ACHN (cell line): ENCODE measurements around the gene ACSM6.
A peak's percentile ranks its signal among the peaks of the same experiment; 100 is the strongest.
"Not testable (repeated sequence)": the region's sequence is repeated elsewhere in the genome, so short reads cannot be mapped to it uniquely, and the experiment has no call there.

Experiments
- DNase-seq: peaks from one replicate; pipeline ENCODE4 v3.0.0-alpha.2; 2015
- in situ Hi-C: cut with HindIII; loops from 2 replicates; pipeline ENCODE4 v1.10.0; 2017; ENCODE audit warnings: low sequenced_read_pairs, low pct_ligation_motif_present, low pct_unique_long_range_greater_than_20kb

ACSM6 gene

DNA sequence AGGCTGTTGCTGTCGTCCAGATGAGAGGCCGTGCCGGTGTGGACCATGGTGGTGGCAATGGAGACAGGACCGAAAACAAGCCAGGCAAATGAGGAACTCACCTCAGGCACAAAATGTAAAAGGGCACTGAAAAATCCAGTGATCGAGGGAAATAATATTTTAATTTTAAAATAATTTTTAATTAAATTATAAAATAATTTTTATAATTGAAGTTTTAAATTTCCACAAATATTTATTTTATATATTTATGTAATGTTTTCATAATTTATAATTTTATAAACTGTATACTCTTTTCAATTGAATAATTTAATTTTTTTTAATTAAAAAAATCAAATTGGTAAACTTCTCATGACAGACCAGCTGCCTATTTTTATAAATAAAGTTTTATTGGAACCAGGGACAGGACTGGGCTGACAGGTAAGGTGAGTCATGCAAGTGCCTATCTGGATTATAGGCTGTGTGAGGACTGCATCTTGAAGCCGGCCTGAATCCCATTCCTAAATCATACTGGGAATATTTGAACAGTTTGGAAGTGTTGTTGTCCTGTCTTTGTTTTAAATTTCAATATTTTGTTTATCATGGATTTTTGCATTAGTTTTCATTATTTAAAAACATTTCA, 15.6 kb downstream of the ACSM6 start:
- in situ Hi-C loops: no loop called here
- DNase-seq: no peak

DNA sequence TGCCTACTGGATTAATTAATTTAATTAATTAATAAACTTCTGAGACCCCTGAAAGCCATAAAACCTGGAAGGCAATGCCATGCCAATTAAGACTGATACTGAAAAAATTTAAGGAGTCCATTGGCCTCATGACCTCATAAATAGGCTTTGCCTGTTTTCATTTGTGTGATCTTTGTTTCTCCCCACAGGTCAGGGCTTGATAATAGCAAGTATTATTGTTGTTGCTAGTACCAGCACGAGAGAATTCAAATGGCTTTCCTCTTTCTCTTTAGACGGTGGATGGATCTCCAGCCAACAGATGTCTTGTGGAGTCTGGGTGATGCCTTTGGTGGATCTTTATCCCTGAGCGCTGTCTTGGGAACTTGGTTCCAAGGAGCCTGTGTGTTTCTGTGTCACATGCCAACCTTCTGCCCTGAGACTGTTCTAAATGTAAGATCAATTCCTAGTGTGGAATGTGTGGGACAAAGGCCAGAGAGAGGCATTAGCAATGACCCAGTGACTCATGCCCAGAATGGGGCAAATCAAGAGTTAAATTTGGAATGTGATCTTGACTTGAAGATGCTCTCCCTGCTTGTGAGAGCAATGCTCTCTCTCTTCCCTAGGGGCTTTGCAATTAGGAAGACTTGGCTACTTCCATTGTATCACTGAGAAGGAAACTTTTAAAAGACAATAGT, 17.7 kb downstream of the ACSM6 start:
- in situ Hi-C loops: no loop called here

DNA sequence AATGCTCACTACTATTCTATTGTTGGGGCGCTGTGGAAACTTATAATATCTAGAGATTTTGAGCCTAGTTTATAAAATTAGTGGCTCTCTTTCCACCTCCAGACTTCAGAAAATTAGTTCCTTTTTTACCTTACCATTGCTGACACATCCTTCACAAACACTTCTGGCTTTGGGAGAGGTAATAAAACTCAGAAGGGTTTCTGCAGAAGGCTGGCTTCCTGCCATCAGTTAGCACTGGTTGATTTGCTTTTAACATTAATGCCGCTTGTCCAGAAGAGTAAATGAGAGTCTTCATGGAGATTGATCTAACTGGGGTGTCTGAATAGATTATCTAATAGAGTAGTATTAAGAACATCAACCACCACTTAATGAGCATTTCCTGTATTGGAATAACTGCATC, 20.3 kb downstream of the ACSM6 start:
- in situ Hi-C loops: no loop called here
- DNase-seq: no peak

More for the DNA sequence above, 17.7 kb downstream of the ACSM6 start:
- no peak for DNase-seq

DNA sequence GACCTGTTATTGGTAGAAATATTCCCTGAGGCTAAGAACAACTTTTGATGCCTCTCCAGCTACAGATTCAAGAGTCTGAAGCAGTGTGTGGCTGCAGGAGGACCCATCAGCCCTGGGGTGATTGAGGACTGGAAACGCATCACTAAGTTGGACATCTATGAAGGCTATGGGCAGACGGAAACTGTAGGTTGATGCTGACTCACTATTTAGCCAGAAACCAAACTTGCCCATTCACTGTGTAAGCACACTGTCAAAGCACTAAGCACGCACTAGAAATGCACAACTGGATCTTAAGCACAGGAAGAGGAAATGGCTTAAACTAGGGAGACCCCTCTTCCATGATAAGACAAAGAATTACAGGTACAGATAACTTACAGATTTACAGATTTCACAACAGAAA, 20.8 kb downstream of the ACSM6 start:
- in situ Hi-C loops: no loop called here

DNA sequence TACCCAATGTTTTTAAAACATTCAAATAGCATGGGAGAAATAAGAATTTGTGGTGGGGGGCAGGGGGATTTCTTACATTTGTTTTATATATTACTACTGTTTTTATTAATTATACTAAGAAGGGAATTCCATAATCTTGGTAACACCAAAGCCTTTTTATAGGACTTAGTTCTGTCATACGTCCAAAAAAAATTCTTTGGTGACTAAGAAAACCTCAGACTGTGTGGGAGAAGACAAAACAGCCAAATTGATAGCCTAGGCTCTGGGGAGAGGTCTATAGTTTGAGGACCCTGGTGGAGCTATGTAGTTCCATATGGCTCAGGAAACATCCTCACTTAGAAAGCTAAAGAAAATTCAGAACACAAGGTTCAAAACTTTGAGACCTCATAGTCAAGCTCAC, 23.4 kb downstream of the ACSM6 start:
- DNase-seq: no peak
- in situ Hi-C loops: no loop called here

More for the DNA sequence above, 20.8 kb downstream of the ACSM6 start:
- no peak for DNase-seq

DNA sequence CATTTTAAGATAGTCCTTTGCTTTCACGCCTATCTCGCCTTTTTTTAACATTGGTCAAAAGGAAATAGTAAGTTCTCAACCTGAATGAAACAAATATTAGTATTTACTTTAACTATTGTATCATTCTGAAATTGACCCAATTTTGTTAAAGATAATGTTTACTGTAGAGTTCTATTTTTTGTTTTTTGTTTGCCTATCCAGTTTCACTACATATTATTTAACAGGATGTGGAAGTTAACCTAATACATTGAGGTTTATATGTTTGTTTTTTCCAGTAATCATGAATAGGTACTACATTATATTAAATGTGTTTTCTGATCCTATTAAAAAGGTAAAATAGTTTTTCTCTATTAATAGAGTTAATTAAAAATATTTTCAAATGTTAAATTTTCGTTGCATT, 26.5 kb downstream of the ACSM6 start:
- no peak for DNase-seq
- in situ Hi-C loops: no loop called here

DNA sequence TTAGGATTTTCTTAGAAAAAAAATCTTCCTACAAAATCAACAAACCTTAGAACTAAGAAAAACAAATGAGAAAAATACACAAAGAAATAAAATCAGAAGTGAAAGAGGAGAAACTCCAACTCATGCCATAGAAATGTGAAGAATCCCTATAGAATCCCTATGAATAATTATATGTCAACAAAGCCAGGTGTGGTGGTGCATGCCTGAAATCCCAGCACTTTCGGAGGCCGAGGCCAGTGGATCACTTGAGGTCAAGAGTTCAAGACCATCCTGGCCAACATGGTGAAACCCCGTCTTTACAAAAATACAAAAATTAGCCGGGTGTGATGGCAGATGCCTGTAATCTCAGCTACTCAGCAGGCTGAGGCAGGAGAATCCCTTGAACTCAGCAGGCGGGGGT, 27.1 kb downstream of the ACSM6 start:
- in situ Hi-C loops: no loop called here
- peak; percentile 63 for DNase-seq

DNA sequence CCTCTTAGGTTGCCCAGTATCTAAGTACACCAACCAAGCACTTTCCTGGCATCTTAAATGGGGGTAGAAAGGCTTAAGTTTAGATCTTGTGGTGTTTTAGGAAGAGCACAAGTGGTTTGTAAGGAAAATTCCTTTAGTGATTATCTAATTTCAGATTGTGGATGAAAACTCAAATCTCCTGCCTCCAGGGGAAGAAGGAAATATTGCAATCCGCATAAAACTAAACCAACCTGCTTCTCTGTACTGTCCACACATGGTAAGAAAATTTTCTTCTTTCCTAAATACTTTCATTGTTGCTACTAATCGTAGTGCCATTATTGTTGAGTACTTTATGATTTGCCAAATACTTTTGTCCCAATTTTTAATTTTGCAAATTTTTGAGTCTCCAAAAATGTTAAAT, 31.1 kb downstream of the ACSM6 start:
- DNase-seq: no peak
- in situ Hi-C loops: no loop called here

DNA sequence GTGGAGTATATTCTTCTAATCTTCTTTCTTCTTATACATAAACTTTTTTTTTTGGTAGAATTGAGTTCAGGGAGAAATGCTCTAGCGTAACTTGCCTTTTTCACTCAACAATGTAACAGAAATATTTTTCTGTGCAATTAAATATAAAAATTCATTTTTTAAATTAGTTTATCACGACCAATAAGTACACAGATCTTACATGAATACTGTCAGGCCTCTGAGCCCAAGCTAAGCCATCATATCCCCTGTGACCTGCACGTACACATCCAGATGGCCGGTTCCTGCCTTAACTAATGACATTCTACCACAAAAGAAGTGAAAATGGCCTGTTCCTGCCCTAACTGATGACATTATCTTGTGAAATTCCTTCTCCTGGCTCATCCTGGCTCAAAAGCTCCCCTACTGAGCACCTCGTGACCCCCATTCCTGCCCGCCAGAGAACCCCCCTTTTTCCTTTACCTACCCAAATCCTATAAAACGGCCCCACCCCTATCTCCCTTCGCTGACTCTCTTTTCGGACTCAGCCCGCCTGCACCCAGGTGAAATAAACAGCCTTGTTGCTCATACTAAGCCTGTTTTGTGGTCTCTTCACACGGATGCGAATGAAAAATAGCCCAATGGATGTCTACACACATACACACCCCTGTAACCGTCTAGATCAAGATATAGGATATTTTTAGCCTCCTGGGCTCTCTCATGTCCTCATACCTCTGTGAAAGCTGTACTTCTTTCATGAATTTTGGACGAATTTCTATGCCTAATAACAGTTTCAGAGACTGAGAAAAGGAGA, 35.1 kb downstream of the ACSM6 start:
- in situ Hi-C loops: not testable (repeated sequence)
- DNase-seq: peak; percentile 46

DNA sequence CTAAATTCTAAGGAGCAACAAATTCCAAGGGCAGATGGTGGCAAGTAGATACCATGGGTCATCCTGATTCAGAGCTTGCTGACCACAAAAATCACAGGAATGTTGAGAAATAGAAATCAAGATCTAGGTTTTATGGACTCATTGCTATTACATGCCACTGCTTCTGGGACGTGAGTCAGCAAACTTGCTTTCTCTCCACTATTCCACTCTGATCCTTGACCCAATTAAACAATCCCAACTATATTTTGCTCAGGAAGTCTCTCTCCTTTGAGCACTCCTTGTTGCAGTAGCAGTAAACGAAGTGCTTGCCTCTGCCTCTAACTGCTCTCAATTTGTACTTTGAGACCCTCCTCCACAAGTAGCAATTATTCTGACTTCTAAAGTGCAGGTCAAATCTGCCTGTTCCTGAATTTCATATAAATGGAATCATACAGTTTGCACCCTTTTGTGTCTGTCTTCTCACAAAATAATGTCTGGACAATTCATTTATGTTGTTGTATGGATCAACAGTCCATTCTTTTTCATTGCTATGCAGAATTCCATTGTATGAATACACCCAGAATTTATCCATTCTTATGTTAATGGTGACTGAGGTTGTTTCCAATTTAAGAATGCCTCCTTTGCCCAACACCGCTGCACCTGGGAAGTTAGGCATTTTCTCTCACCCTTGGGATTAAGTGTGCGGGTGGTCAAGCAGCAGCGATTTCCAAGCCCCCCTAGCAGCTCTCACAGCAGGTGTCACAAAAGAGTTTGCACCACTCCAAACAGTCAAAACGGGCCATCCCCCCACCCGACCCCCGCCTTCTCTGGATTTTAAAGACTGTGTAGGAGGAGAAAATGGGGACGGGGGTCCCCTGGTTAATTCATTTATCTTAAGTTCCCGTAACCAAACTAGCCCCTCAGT, 35.9 kb downstream of the ACSM6 start:
- in situ Hi-C loops: no loop called here
- peak; percentile 99 for DNase-seq

DNA sequence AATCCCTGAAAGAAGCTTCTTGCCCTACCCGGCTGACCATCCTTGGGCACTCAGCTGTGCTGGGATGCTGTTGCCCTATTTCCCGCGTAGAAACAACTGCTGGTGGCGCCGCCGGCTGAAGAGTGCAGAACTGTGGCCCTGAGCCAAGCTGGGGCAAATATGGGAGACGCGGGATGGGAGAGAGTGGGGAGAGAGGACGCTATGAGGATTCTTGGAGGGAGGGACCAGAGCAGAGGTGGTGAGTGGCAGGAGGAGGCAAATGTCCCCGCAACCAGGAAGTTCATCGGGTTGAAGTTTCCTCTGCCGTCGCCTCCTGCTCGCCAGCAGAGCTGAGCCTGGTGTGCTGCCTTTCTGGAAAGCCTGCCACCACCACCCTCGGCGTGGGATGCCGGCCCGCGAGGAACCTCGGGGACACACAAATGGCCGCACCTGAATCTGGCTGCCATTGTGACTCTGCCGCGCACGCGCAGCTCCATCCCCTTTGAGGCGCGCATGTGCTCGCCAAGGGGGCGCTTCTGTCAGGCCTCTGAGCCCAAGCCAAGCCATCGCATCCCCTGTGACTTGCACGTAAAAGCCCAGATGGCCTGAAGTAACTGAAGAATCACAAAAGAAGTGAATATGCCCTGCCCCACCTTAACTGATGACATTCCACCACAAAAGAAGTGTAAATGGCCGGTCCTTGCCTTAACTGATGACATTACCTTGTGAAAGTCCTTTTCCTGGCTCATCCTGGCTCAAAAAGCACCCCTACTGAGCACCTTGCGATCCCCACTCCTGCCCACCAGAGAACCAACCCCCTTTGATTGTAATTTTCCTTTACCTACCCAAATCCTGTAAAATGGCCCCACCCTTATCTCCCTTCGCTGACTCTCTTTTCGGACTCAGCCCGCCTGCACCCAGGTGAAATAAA, 36.9 kb downstream of the ACSM6 start:
- in situ Hi-C loops: not testable (repeated sequence)

DNA sequence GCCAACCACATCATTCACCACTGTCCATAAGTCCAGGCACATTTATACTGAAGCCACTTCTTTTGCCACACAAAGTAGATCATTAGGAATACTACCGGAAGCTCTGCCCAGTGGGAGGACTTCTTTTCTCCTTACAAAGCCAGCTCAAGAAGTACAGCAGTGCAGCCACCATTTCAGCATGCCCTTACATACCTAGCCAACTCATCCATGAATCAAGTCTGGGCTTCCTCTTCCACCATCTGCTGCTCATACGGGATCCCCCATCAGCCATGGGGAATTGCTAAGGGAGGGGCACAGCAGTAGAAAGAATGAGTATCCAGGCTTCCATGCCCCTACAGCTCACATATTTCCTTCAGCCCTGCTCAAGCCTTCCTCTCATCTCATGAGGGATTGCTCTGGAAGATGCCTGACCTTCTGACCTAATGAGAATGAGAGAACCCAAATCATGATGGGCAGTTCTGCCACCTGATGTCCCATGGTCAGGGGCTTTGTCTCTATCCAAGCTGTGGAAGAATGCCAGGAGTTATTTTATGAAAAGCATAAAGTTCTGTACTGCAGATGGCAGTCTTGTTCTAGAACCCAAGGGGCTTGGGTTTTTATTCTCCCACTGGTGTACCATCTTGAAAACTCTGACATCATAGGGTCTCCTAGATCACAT, 39.5 kb downstream of the ACSM6 start:
- no peak for DNase-seq
- in situ Hi-C loops: no loop called here

More for the DNA sequence above, 36.9 kb downstream of the ACSM6 start:
- not testable (repeated sequence) for DNase-seq

DNA sequence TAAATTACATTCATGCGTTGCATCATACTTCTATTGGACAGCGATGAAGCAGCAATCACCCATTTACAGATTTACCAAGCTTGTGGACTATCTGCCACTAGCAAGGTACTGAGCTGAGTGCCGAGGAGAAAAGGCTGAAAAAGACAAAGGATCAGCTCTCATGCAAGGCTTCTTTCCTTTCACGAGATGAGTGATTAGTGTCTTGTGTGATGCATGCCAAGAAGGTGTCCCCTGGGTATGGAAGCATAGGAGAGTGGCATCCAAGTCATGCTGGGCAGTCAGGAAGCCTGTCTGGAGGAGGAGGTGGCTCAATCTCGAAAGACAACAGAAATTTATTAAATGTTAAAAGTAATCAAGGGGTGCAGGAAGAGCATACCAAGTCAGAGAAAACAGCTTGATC, 40.9 kb downstream of the ACSM6 start:
- in situ Hi-C loops: no loop called here
- DNase-seq: no peak

DNA sequence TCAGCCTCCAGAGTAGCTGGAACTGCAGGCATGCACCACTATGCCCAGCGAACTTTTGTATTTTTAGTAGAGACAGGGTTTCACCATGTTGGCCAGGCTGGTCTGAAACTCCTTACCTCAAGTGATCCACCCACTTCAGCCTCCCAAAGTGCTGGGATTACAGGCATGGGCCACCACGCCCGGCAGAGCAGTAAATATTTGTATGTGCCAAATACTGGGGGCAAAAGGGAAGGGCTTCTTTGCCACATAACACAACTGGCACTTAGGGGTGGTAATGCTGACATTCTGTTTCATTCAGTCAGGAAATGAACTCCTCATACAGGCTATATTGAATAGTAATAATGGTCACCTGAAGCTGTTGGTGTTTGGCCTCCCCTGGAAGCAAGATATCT, 41.6 kb downstream of the ACSM6 start:
- DNase-seq: no peak
- in situ Hi-C loops: no loop called here

DNA sequence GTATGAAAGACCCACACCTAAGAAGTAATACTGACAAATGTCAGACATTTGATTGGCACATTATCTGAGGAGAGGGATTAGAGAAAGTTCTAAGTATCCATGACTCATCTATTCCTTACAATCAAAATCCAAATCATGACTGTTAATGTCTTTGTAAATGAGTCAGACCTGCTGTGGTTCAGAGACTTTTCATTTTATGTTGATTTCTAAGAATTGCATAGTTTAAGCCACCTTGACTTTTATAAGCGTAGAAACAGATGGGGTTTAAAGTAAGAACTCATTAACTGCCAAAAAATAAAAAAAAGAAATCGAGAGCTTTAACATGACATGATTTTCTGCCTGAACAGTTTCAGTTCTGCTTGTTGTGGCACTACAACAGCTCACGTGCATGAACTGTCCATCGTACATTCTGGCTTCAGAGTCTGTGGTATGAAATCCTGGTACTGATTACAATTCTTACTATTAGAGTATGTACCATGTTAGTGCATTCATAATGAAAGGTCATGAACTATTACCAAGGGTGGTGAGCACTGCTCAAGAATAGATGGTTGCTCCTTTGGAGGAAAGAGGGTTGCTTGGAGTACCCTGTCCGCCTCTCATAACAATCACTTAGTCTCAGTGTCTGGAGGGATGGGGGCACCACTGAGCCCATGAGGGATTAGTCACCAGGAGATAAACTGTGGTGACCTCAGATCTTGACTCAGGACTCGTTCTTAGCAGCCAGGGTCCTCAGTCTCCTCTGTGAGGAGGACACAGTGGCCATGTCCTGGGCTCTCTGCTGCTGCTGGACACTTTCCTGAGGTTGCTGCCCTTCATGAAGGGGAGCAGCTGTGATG, 42.2 kb downstream of the ACSM6 start:
- DNase-seq: peak; percentile 63
- in situ Hi-C loops: no loop called here

DNA sequence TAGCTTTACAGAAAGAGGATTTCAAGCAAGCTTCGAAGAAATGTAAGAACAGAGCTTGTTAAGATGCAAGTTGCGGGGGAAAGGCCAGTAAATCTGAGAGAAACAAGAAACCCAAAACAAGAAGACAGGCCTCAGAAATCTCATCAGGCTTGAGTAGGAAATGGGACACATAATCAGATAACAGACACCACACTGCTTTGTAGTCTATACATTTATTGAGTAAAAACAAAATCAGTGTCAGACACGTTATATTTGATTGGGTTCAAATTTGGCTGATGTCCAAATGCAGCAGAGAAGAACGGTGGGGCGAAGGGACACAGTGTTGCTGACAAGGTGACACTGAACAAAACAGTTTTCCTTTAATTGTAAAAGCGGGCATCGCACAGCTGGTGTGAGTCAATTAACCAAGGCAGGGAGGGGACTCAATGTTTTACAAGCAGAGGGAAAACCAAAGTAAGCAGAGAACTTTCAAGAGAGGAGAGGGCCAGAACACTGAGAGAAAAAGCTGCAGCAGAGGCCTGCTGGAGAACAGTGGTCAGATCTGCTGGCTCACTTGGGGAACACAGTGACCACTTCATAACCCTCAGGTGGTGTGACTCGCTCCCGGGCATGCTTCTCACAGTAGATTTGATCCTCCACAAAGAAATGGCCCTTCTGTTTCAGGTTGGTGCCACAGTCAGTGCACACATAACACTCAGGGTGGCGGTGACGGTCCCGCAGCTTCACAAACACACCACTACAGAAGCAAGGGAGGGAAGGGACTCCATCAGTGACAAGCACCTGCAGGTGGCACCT, 43.5 kb downstream of the ACSM6 start:
- in situ Hi-C loops: no loop called here
- peak; percentile 27 for DNase-seq
